PC-9 (cell line): ENCODE data around the gene USP12. TPM values are rescaled to one million over a fixed set of nuclear protein-coding genes. Genes with fewer than 3 reads are reported as not detected.

Experiments
- BruUV-seq: library from RNA; stranded (reverse); fragments of 400-500 nt; replicated peaks from 2 replicates; lab custom pipeline; 2021; lab: Mats Ljungman, UMichigan
- CTCF ChIA-PET: fragments of 300-600 bp; sonication (Branson Sonifier 250); formaldehyde crosslinking; loops from one replicate; lab custom pipeline; 2022; ENCODE audit warnings: antibody characterized with exemption; lab: Charles Lee
- POLR2A ChIA-PET: fragments of 300-600 bp; sonication (Branson Sonifier 250); formaldehyde crosslinking; loops from one replicate; lab custom pipeline; 2022; ENCODE audit warnings: antibody characterized with exemption; ENCODE audit not compliant: unreplicated experiment; lab: Charles Lee
- DNase-seq, 2 experiments: peaks; one replicate each; pipeline versions ENCODE4 v3.0.0 to v3.0.0-alpha.2; 2015 to 2022; ENCODE audit warnings: mixed read lengths in 1 of 2
- H2AFZ ChIP-seq: fragments of 200-600 bp; sonication (generic); 2 replicates; pipeline ENCODE4 v1.8.1; 2017; ENCODE audit warnings: antibody characterized with exemption
- H3F3A ChIP-seq: fragments of 200-600 bp; sonication (generic); 2 replicates; pipeline ENCODE4 v1.8.1; 2017; ENCODE audit warnings: antibody characterized with exemption, mild to moderate bottlenecking, low read depth; ENCODE audit not compliant: insufficient read depth
- H3K27ac ChIP-seq: fragments of 200-600 bp; sonication (generic); 2 replicates; pipeline ENCODE4 v1.6.1; 2016; ENCODE audit warnings: mixed run types
- H3K27me3 ChIP-seq: fragments of 200-600 bp; sonication (generic); 2 replicates; pipeline ENCODE4 v1.6.1; 2016; ENCODE audit warnings: low read depth, mixed run types; ENCODE audit not compliant: insufficient read depth
- H3K36me3 ChIP-seq: fragments of 200-600 bp; sonication (generic); 2 replicates; pipeline ENCODE4 v1.6.1; 2016; ENCODE audit warnings: low read depth, mixed run types
- H3K4me1 ChIP-seq: fragments of 200-600 bp; sonication (generic); replicated peaks from 2 replicates; pipeline ENCODE4 v1.6.1; 2016; ENCODE audit warnings: mixed run types; ENCODE audit not compliant: insufficient read depth
- H3K4me2 ChIP-seq: fragments of 200-600 bp; sonication (generic); 2 replicates; pipeline ENCODE4 v1.6.1; 2017; ENCODE audit warnings: mixed run types
- H3K4me3 ChIP-seq: fragments of 200-600 bp; sonication (generic); 2 replicates; pipeline ENCODE4 v1.6.1; 2016; ENCODE audit warnings: mixed run types
- H3K79me2 ChIP-seq: fragments of 200-600 bp; sonication (generic); 2 replicates; pipeline ENCODE4 v1.6.1; 2017; ENCODE audit warnings: low read depth, mixed run types
- H3K9me2 ChIP-seq: fragments of 200-600 bp; sonication (generic); 2 replicates; pipeline ENCODE4 v1.8.1; 2017; ENCODE audit warnings: mild to moderate bottlenecking; ENCODE audit not compliant: insufficient read depth
- H3K9me3 ChIP-seq: fragments of 200-600 bp; sonication (generic); 2 replicates; pipeline ENCODE4 v1.8.1; 2016; ENCODE audit warnings: low read depth; ENCODE audit not compliant: insufficient read depth
- H4K20me1 ChIP-seq: fragments of 200-600 bp; sonication (generic); 2 replicates; pipeline ENCODE4 v1.8.1; 2017; ENCODE audit not compliant: insufficient read depth
- EZH2 ChIP-seq: fragments of 200-600 bp; sonication (generic); IDR thresholded peaks from 2 replicates; pipeline ENCODE4 v1.8.0; 2017; ENCODE audit warnings: antibody characterized with exemption, low read depth
- intact Hi-C: fragments of 100-400 bp; cut with micrococcal nuclease; formaldehyde crosslinking; loops from one replicate; pipeline ENCODE4 v1.10.0; 2022; ENCODE audit not compliant: unreplicated experiment
- total RNA-seq: library from RNA; stranded (reverse); gene quantifications from 2 replicates; pipeline ENCODE4 v1.2.3, GENCODE V29; 2021
- TF ChIP-seq, protein P1 (sequence below): fragments of 200-600 bp; sonication (generic); conservative IDR thresholded peaks from 2 replicates; pipeline ENCODE4 v1.6.1; 2017; ENCODE audit warnings: mixed run types, antibody characterized with exemption, mild to moderate bottlenecking, moderate library complexity

USP12 gene
- total RNA-seq, 1 experiment from 2014 or later = 20.8 TPM

DNA sequence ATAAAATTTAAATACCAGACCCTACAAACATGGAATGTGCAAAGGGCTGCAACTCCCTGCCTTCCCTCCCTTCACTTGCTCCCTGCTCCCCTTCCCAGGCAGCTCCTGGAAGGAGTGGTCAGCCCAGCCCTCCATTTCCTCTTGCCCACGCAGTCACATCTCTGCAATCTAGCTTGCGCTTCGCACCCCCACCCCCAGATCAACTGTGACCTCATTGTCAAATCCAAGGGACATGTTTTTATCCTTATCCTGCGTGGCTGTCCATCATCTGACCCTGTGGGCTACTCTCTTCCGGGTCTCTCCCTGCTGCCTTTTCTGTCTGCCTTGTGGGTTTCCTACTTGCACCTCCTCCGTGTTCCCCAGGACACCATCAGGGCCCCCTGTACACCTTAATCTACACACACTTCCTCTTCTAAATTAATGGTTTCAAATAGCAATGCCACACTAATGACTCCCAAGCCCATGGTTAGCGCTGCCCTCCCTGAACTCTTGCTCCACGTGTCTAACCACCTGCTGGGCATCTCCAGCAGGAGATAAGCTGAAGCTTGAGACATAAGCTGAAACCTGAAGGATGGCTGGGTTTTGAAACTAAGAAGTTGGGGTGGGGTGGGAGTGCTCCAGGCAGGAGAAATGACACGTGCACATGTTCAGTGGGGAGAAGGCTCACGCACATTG is 118.3 kb downstream of the USP12 start:
- Histone ChIP-seq H3K9me3 (no peaks in the 10 kb centered on the region), H3K4me3 (no peak overlapping the region; the same call in 1 of the 2 replicates), H2AFZ (no peak overlapping the region), H3K4me1 (peaks cover 45% of the 10 kb centered on the region), H3K27ac (peak overlapping the region; percentile 83), H3K9me2 (no peaks in the 10 kb centered on the region), H3K79me2 (no peaks in the 10 kb centered on the region), H3K36me3 (no peaks in the 10 kb centered on the region), H4K20me1 (no peaks in the 10 kb centered on the region), H3F3A (peaks cover 34% of the 10 kb centered on the region), H3K4me2 (peak overlapping the region; percentile 56), H3K27me3 (no peaks in the 10 kb centered on the region)
- BruUV-seq = no TSS peak
- DNase-seq = peak; percentile 36 to 86
- ChIA-PET CTCF (interaction anchor here (0.6 to 1.0 kb wide), 3 partner anchors 10 to 230 kb away, joined by 3 read pairs; no protein-coding TSS in a partner anchor), POLR2A (interaction anchor here (0.6 kb wide), 4 partner anchors 15 to 141 kb away, joined by 3 to 11 read pairs (median 6); no protein-coding TSS in a partner anchor)
- intact Hi-C loops = loop anchor here (5.0 kb wide), 1 partner anchor 99 kb away; no protein-coding TSS in a partner anchor
- no peak for TF ChIP-seq EZH2
- TF ChIP-seq, protein P1, sequence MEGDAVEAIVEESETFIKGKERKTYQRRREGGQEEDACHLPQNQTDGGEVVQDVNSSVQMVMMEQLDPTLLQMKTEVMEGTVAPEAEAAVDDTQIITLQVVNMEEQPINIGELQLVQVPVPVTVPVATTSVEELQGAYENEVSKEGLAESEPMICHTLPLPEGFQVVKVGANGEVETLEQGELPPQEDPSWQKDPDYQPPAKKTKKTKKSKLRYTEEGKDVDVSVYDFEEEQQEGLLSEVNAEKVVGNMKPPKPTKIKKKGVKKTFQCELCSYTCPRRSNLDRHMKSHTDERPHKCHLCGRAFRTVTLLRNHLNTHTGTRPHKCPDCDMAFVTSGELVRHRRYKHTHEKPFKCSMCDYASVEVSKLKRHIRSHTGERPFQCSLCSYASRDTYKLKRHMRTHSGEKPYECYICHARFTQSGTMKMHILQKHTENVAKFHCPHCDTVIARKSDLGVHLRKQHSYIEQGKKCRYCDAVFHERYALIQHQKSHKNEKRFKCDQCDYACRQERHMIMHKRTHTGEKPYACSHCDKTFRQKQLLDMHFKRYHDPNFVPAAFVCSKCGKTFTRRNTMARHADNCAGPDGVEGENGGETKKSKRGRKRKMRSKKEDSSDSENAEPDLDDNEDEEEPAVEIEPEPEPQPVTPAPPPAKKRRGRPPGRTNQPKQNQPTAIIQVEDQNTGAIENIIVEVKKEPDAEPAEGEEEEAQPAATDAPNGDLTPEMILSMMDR = no peak

DNA sequence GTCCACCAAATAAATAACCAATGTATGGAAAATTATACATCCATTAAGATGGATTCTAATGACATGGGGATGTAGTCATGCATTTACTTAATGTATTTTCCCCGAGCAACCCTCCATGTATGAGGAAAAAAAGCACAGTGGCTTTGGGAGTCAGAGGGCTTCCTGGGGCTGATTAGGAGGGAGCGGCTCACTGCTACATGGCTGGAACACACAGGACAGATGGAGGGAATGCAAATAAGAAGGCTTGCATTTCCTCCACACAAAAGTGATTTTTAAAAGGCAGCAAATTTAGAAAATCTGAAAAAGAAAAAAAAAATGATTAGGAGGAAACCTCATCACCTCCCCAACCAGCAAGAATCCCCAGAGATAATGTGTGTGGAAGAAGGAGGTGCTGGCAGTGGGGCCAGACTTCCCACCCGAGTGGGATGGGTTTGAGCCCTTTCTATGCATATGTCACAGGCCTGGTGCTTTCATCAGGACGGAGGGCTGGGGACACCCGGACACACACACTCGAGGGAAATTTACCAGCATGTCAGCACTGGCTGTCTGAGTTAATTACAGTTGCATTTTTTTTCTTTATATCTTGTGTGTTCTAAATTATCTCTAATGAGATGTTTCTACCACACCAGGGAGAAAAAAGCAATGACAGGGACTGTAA is 118.9 kb downstream of the USP12 start:
- CTCF ChIA-PET = interaction anchor here (0.6 kb wide), 1 partner anchor 231 kb away, joined by 3 read pairs; no protein-coding TSS in a partner anchor

DNA sequence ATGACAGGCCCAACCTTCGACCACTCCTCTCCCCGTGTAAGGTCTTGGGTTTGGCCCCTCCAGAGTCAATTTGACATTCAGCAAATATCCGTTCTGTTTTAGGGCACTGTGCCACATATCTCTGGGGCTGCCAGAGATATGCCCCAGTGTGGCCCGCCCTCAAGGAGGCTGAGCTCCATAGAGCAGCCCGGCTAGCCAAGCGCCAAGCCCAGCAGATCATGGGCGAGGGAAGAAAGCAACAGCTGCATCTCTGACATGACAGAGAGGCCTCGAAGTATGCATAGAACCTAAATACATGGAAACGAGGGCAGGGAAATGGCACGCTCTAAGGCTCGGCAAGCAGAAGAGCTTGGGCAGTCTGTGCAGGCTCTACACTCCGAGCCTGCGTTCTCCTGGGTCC is 124.5 kb downstream of the USP12 start:
- BruUV-seq = no TSS peak
- H3K36me3 ChIP-seq = no peaks in the 10 kb centered on the region
- H4K20me1 ChIP-seq = no peaks in the 10 kb centered on the region
- H3K4me2 ChIP-seq = no peak overlapping the region
- H3K9me2 ChIP-seq = no peaks in the 10 kb centered on the region
- no peaks in the 10 kb centered on the region for H3K79me2 ChIP-seq
- no peaks in the 10 kb centered on the region for H3K9me3 ChIP-seq
- peaks cover 17% of the 10 kb centered on the region for H3K4me1 ChIP-seq
- DNase-seq = no peak
- POLR2A ChIA-PET = interaction anchor here (0.7 kb wide), 1 partner anchor 29 kb away, joined by 6 read pairs; no protein-coding TSS in a partner anchor
- intact Hi-C loops = no loop called here
- no peak for TF ChIP-seq EZH2
- TF ChIP-seq, protein P1 = no peak
- H2AFZ ChIP-seq = no peak overlapping the region
- CTCF ChIA-PET = no interaction called here
- no peak overlapping the region for H3K27ac ChIP-seq
- no peaks in the 10 kb centered on the region for H3K27me3 ChIP-seq
- H3F3A ChIP-seq = peaks cover 16% of the 10 kb centered on the region; the same call in 1 of the 2 replicates
- H3K4me3 ChIP-seq = no peak overlapping the region

More for the DNA sequence above, 118.9 kb downstream of the USP12 start:
- no peak for TF ChIP-seq EZH2
- TF ChIP-seq, protein P1 = no peak
- H3F3A ChIP-seq = peaks cover 34% of the 10 kb centered on the region
- H3K9me2 ChIP-seq = no peaks in the 10 kb centered on the region
- H2AFZ ChIP-seq = no peak overlapping the region
- no peaks in the 10 kb centered on the region for H4K20me1 ChIP-seq
- peak overlapping the region; percentile 56 for H3K4me2 ChIP-seq
- no peaks in the 10 kb centered on the region for H3K36me3 ChIP-seq
- H3K79me2 ChIP-seq = no peaks in the 10 kb centered on the region
- DNase-seq = no peak
- peak overlapping the region; percentile 83 for H3K27ac ChIP-seq
- BruUV-seq = no TSS peak
- intact Hi-C loops = loop anchor here (5.0 kb wide), 1 partner anchor 100 kb away; no protein-coding TSS in a partner anchor
- no peaks in the 10 kb centered on the region for H3K27me3 ChIP-seq
- no peaks in the 10 kb centered on the region for H3K9me3 ChIP-seq
- H3K4me3 ChIP-seq = no peak overlapping the region
- POLR2A ChIA-PET = no interaction called here
- H3K4me1 ChIP-seq = peaks cover 45% of the 10 kb centered on the region
